ENCODE results near the gene CREBL2. TPM values are rescaled to one million over a fixed set of nuclear protein-coding genes. Genes with fewer than 3 reads are reported as not detected.

Gene CREBL2
- total RNA-seq, 1 experiment from 2014 or later, result 18.3 TPM

DNA sequence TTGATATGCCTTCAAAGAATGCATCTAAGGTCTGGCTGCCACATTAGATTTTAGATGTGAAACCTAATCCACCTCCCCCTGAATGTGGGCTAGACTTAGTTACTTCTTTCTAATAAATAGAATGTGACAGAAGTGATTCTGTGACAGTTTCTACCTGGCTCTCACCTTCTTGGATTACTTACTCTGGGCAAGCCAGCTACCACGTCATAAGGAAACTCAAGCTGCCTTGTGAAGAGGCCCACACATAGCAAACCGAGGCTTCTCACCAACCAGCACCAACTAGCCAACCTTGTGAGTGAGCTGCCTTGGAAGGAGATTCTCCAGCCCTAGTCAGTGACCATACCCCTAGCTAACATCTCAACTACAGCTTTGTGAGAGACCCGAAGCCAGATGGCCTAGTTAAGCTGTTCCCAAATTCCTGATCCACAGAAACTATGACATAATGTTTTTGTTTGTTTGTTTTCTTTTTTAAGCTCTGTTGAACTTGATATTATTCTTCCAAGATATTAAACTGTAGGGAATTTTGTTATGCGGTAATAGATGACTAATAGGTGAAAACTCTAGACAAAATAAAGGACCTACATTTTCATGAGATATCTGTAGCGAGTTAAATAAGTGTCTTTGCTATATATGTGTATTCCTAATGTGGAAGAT, 78.1 kb downstream of the CREBL2 start:
- Histone ChIP-seq H3T11ph (ENCODE audit: low read length) (no peak overlapping the region), H3K79me1 (ENCODE audit: insufficient read depth, low read depth, low read length, poor library complexity, severe bottlenecking) (no peaks in the 10 kb centered on the region), H2AK5ac (ENCODE audit: insufficient read length, low read length) (no peak overlapping the region), H2BK12ac (ENCODE audit: insufficient read length, low read depth, low read length) (no peak overlapping the region), H4K8ac (replicated peaks; ENCODE audit: insufficient read length, low read depth, low read length) (no peak overlapping the region), H3K27me3 (ENCODE audit: insufficient read depth, low read length) (no peaks in the 10 kb centered on the region), H3K4me2 (ENCODE audit: insufficient read depth, insufficient read length, low read length) (no peak overlapping the region), H3K27ac (ENCODE audit: insufficient read length, low read depth, low read length) (no peak overlapping the region), H3K18ac (ENCODE audit: insufficient read length, low read depth, low read length) (no peak overlapping the region), H3K9ac (ENCODE audit: extremely low read depth, insufficient read length, low read length) (no peak overlapping the region), H3K23ac (ENCODE audit: insufficient read length, low read depth, low read length) (no peak overlapping the region), H3K9me3 (ENCODE audit: control insufficient read depth, low read depth, low read length) (no peaks in the 10 kb centered on the region), H3K23me2 (ENCODE audit: insufficient read length, low read depth, low read length, poor library complexity, severe bottlenecking) (no peaks in the 10 kb centered on the region), H2AFZ (ENCODE audit: low read length) (no peak overlapping the region), H2BK20ac (ENCODE audit: low read depth, low read length, poor library complexity, severe bottlenecking) (no peak overlapping the region), H2BK5ac (ENCODE audit: insufficient read length, low read length) (no peak overlapping the region), H3K79me2 (ENCODE audit: insufficient read depth, low read length) (no peaks in the 10 kb centered on the region), H3K56ac (ENCODE audit: insufficient read length, low read depth, low read length) (no peak overlapping the region), H4K91ac (ENCODE audit: insufficient read length, low read depth, low read length) (no peak overlapping the region), H3K4me1 (ENCODE audit: insufficient read depth, low read length) (no peaks in the 10 kb centered on the region), H2BK15ac (ENCODE audit: low read depth, low read length) (no peak overlapping the region), H3K4ac (ENCODE audit: low read depth, low read length) (no peak overlapping the region), H3K14ac (ENCODE audit: insufficient read depth, low read length) (no peak overlapping the region), H4K20me1 (ENCODE audit: control insufficient read depth, insufficient read depth, insufficient read length) (no peaks in the 10 kb centered on the region), H2BK120ac (ENCODE audit: low read depth, low read length, poor library complexity, severe bottlenecking) (no peak overlapping the region), H4K5ac (ENCODE audit: insufficient read length, low read depth, low read length) (no peak overlapping the region)
- Mint-ChIP-seq H3K9me3 (no peaks in the 10 kb centered on the region), H3K27ac (peak overlapping the region in 1 of 3 experiments; percentile 55; a peak in 1 of 7 replicates), H3K36me3 (ENCODE audit: insufficient read depth in 1 of 3, low read depth in 3 of 3) (peaks cover 0 to 4% (median 0%) of the 10 kb centered on the region in 3 experiments; a peak in 1 of 7 replicates), H3K27me3 (ENCODE audit: low read depth) (no peaks in the 10 kb centered on the region), H3K4me1 (peaks cover 20 to 22% of the 10 kb centered on the region in 2 experiments), H3K4me3 (no peak overlapping the region)
- DNase-seq, result no peak
- no CpG with 5 or more reads among the region's 5 CpGs for WGBS (ENCODE audit: extremely low coverage, insufficient read length, low lambda C conversion rate)
- TF ChIP-seq, protein P1, sequence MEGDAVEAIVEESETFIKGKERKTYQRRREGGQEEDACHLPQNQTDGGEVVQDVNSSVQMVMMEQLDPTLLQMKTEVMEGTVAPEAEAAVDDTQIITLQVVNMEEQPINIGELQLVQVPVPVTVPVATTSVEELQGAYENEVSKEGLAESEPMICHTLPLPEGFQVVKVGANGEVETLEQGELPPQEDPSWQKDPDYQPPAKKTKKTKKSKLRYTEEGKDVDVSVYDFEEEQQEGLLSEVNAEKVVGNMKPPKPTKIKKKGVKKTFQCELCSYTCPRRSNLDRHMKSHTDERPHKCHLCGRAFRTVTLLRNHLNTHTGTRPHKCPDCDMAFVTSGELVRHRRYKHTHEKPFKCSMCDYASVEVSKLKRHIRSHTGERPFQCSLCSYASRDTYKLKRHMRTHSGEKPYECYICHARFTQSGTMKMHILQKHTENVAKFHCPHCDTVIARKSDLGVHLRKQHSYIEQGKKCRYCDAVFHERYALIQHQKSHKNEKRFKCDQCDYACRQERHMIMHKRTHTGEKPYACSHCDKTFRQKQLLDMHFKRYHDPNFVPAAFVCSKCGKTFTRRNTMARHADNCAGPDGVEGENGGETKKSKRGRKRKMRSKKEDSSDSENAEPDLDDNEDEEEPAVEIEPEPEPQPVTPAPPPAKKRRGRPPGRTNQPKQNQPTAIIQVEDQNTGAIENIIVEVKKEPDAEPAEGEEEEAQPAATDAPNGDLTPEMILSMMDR (conservative IDR thresholded peaks at IDR 0.05), result no peak
